Measurements from ENCODE around the gene ICA1.
"Not testable (repeated sequence)": the region's sequence is repeated elsewhere in the genome, so short reads cannot be mapped to it uniquely, and the experiment has no call there.

The ICA1 gene

DNA sequence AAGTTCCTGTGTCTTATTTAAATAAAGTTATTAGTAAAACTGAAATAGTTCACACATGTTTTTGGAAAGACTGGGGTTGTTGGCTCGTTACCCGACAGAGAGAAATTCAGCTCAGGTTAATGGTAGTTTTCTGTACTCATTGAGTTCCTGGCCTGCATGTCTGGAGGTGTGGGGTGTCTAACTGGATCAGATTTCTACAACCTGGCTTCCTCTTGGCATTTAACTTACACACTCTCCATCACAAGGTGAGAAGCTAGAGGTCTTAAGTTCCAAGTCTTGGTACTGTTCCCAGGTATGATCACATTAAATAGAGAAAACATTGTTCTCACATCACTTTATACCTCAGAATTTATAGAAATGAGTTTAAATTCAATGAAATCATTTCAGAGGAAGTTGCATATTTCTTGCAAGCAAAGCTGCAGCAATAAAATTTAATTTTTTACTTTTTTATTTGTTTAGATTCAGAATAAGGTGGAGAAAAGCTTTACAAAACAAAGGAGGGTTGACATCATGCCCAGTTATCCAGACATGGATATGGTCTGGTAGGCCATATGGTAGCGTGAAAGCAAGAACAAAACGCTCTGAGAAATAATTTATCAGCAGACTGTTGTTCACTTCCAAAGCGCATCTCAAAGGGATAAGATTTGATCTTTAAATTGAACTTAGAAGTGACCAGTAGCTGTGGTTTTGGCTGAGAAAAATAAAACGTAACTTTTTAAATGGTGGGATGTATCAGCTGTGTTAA is 172.8 kb downstream of the ICA1 start:
- DNase-seq, result no peak

DNA sequence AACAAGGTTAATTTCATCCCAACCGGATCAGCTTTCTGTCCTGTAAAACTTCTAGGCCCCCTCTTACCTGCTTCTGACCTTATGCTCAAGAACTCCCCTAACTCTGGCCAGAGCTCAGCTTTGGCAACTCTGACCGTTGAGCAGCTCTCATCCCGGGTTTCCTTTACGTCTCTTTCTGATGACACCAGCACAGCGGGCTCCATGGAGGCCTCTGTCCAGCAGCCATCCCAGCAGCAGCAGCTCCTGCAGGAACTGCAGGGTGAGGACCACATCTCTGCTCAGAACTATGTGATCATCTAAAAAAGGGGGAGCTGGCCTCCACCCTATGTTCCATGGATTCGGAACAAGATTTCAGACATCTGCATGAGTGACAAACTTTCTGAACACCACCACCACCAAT is 175.7 kb downstream of the ICA1 start:
- no peak for DNase-seq

- no peak for DNase-seq
Measured at GRCh38 chr7:8085420-8085819, 176.5 kb downstream of the ICA1 start.

DNA sequence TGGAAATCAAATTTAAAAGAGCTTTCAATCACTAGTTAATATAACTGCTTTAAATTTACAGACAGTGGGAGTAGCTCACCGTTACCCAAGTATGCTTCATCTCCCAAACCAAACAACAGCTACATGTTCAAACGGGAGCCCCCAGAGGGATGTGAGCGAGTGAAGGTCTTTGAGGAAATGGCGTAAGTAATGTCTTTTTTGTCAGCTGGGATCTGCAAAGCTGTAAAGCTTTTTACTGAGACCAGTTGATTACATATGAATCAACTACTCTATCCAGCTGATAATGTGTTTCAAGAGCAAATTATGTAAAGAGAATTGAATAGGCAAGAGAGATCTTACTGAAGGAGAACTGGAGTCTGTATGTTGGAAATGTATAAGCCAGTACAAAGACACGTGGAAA is 177.1 kb downstream of the ICA1 start:
- no peak for DNase-seq

DNA sequence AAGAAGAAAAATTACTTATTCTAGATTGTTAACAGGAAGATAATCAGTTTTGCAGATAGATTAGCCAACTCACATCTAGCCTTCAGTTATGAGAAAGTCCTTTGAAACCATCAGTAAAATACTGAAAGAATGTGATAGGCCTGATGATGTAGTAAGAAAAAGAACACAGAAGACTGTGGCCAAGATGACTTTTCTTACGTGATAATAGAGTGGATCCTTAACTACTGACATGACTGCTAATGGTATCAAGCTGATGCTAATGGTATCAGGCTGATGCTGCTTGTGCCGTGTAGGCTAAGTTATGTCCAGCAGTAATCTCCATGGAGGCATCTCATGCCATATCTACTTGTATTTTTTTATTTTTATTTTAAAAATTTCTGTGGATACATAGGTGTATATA is 179.2 kb downstream of the ICA1 start:
- DNase-seq, result no peak

DNA sequence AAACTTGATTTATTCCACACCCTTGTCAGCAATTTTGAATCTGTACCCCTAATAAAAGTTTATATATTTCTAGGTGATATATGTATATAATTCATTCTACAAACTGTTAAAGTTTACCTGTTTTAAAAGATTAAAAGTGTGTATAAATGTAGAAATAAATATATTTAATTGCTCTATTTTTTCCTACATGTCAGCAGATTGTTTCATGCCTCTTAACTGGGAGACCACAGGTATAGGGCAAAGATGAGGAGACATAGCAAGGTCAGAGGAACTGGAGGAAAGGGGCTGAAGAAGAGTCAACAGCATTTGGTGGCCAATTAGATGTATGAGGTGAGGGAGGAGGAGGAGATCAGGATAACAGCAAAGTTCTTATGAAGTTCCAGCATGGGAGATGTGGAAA is 183.5 kb downstream of the ICA1 start:
- no peak for DNase-seq

DNA sequence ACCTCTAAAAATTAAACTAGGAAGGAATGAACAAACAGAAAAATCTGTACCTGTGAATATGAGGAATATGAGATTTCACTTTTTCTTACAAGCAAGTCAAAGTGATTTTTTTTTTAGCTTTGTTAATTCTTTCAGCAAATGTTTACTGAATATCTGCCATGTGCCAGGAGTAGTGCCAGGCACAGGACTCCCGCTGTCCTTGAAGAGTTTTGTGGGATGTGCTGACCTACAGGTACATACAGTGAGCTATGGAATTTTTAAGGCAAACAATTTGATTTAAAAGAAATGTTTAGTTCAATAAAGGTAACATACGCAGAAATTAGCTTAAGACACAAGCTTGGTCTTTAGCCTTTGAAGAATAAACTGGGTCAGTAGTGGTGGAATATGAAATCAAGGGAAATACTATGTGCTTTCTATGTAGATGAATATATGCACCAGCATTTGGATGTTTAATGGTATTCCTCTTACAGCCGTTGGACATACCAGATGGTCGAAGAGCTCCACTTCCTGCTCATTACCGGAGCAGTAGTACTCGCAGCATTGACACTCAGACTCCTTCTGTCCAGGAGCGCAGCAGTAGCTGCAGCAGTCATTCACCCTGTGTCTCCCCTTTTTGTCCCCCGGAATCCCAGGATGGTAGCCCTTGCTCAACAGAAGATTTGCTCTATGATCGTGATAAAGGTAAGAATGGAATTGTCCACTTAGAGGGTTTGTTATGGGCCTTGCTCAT is 191.4 kb downstream of the ICA1 start:
- no peak for DNase-seq

GRCh38 chr7:8068892-8069686 is 192.9 kb downstream of the ICA1 start:
- no peak for DNase-seq

DNA sequence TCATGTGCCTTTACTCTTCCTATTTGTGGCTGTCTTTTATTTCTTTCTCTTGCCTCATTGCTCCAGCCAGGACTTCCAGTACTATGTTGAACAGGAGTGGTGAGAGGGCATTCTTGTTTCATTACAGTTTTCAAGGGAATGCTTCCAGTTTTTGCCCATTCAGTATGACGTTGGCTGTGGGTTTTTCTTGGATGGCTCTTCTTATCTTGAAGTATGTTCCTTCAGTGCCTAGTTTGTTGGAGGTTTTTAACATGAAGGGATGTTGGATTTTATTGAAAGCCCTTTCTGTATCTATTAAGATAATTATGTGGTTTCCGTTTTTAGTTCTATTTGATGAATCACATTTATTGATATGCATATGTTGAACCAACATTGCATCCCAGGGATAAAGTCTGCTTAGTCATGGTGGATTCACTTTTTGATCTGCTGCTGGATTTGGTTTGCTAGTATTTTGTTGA is 196.6 kb downstream of the ICA1 start:
- DNase-seq, result no peak

DNA sequence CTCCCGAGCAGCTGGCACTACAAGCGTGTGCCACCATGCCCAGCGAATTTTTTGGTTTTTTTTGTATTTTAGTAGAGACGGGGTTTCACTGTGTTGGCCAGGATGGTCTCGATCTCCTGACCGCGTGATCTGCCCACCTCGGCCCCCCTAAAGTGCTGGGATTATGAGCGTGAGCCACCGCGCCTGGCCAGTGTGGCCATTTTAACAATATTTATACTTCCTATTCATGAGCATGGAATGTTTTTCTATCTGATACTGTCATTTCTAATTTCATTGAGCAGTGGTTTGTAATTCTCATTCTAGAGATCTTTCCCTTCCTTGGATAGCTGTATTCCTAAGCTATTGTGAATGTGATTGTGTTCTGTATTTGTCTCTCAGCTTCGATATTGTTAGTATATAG is 197.1 kb downstream of the ICA1 start:
- DNase-seq, result no peak

- no peak for DNase-seq
Measured at GRCh38 chr7:8063706-8064297, 198.2 kb downstream of the ICA1 start.

DNA sequence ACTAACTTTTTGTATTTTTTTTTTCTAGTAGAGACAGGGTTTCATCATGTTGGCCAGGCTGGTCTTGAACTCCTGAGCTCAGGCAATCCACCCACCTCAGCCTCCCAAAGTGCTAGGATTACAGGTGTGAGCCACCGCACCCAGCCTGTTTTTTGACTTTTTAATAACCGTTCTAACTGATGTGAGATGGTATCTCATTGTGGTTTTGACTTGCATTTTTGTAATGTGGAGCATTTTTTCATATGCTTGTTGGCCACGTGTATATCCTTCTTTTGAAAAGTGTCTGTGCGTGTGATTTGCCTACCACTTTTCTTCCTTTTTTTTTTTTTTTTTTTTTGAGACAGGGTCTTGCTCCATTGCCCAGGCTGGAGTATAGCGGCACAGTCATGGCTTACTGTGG is 198.7 kb downstream of the ICA1 start:
- DNase-seq, result not testable (repeated sequence)

Data from stimulated activated CD4-positive, alpha-beta T cell treated with anti-CD3 and anti-CD28 coated beads, Interleukin-4, amount 100 ng/mL, for 24 hours (primary cell).